NT2/D1 (cell line): Measurements from ENCODE around the gene THAP2.

Experiments
- SUZ12 ChIP-seq: IDR thresholded peaks from 2 replicates; pipeline ENCODE4 v1.6.1; 2011; ENCODE audit not compliant: insufficient read length, insufficient read depth; ENCODE audit errors: extremely low read depth
- YY1 ChIP-seq: IDR thresholded peaks from 2 replicates; pipeline ENCODE4 v1.6.1; 2011; ENCODE audit not compliant: insufficient read length, insufficient read depth
- ZNF274 ChIP-seq: IDR thresholded peaks from 2 replicates; pipeline ENCODE4 v1.6.1; 2011; ENCODE audit warnings: mild to moderate bottlenecking, low read depth, low read length

- TF ChIP-seq ZNF274, result no peak
- no peak for TF ChIP-seq SUZ12
- no peak for TF ChIP-seq YY1
Observed at GRCh38 chr12:71685312-71685906, 21.3 kb downstream of the THAP2 start.
